Measurements from ENCODE around the gene TMEM240.
A peak's percentile ranks its signal among the peaks of the same experiment; 100 is the strongest.
"Not testable (repeated sequence)": the region's sequence is repeated elsewhere in the genome, so short reads cannot be mapped to it uniquely, and the experiment has no call there.

Gene TMEM240

GRCh38 chr1:1523226-1523625 lies 17.2 kb downstream of the TMEM240 start:
- DNase-seq, result not testable (repeated sequence)

- DNase-seq, result not testable (repeated sequence)
Observed at GRCh38 chr1:1522536-1522935, 17.9 kb downstream of the TMEM240 start.

- DNase-seq, result no peak
Observed at GRCh38 chr1:1521331-1521730, 19.1 kb downstream of the TMEM240 start.

- not testable (repeated sequence) for DNase-seq
Observed at GRCh38 chr1:1519805-1520505, 20.5 kb downstream of the TMEM240 start.

- DNase-seq, result not testable (repeated sequence)
Observed at GRCh38 chr1:1518621-1519007, 21.8 kb downstream of the TMEM240 start.

DNA sequence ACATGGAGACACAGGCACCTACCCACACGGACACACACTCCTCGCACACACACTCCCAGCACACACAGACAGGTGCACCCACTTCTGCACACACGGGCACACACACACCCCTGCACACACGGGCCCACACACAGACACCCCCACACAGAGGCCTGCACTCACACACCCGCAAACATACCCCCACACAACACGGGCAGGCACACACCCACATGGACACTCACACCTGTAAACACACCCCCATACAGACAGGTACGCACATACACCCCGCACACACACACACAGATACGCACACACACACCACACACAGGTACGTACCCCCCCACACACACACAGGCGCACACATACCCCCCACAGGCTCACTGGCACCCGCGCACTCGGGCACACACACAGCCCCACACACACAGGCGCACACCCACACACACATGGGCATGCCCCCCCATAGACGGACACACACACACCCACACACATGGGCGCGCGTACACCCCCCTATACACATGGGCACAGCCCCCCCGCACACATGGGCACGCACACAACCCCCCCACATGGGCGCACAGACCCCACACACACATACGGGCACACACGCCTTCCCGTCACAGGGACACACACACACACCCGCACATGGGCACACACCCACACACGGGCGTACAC lies 22.3 kb downstream of the TMEM240 start:
- DNase-seq, result no peak

GRCh38 chr1:1516923-1517322 lies 23.5 kb downstream of the TMEM240 start:
- not testable (repeated sequence) for DNase-seq

DNA sequence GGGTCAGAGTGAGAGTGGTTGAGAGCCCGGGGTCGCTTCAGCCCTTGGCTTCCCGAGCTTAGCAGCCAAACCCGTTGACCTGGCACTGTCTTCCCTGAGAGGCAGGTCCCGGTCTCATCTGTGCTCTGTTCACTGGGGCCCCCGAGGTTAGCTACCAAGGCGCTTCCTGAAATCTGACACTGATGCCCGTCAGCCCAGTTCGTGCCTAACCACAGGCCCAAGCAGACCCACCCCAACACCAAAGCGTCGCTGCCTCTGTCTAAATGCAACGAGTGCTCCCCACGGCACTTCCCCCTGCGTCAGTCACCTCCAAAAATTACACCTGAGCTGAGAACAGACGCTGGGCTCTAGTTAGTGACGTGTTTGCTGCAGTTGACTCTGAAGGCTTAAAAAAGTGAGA lies 26.0 kb downstream of the TMEM240 start:
- DNase-seq, result not testable (repeated sequence)

DNA sequence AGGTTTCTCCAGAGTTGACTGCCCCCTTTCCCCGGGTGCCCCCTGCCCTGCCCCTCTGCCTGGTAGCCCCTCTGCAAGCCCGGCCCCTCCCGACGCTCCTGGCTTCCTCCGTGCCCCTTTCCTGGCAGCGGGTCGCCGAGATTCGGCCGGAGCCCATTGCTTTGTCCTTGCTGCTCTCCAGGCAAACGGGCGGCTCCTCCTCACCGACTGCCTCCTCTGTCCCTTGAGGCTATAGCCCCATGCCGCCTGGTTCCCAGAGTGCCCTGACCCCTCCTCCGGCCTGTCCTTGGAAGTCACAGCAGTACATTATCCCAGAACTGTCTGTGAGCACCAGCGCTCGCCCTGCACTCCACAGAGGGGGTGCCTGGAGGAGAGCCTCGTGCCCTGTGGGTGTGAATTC lies 26.7 kb downstream of the TMEM240 start:
- DNase-seq, result not testable (repeated sequence)

- not testable (repeated sequence) for DNase-seq
Observed at GRCh38 chr1:1512425-1512824, 28.0 kb downstream of the TMEM240 start.

DNA sequence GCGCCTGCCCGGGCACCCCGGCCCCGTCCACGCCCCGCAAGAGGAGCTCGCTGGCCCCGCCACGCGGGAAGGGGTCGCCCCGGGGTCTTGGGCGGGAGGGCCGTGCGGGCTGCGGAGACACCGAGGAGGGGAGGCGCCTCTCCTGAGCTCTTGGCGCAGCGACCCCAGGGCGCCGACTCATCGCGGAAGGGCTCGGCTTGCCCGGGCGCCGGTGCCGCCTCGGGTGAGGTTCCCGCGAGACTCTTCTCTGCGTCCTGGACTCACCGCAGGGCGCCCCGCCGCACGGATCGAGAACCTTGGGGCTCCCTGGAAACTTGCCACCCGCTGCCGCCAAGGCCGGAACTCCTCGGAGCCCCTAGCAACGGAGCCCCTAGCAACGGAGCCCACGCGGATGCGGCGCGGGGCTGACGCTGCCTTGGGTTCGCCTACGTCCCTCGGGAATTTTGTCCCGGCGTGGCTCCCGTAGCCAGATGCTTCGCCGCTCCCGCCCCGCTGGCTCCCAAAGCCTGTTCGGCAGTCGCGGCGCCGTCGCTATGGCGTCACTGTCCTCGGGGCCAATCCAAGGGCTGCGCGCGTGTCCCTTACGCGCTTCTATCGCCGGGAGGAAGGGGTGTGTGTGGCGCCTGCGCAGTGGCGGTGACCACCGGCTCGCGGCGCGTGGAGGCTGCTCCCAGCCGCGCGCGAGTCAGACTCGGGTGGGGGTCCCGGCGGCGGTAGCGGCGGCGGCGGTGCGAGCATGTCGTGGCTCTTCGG lies 28.7 kb downstream of the TMEM240 start, which contains the start of gene ATAD3A:
Gene ATAD3A, plus strand, starts transcription at position 630 of the 753 bp plus-strand sequence. Its CDS starts 107 bp downstream, at position 737.
- DNase-seq, result peak; percentile 90 to 97

- no peak for DNase-seq
Observed at GRCh38 chr1:1510912-1511532, 29.4 kb downstream of the TMEM240 start.

DNA sequence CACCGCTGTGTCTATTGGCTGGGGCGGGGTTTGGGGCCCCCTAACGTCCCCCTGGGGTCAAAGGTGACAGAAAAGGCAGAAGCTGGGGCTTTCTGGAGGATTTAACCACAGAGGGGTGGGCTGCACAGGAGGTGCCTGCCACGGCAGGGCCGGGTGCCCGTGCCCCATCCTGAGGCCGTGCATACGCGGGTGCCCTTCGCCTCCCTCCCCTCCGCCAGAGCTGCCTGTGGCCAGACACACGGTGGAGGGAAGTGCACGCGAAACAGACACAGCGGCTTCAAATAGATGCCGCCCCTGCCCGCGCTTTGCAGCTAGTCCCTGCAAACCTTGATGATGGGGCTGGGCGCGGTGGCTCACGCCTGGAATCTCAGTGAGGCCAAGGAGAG lies 31.0 kb downstream of the TMEM240 start:
- not testable (repeated sequence) for DNase-seq

DNA sequence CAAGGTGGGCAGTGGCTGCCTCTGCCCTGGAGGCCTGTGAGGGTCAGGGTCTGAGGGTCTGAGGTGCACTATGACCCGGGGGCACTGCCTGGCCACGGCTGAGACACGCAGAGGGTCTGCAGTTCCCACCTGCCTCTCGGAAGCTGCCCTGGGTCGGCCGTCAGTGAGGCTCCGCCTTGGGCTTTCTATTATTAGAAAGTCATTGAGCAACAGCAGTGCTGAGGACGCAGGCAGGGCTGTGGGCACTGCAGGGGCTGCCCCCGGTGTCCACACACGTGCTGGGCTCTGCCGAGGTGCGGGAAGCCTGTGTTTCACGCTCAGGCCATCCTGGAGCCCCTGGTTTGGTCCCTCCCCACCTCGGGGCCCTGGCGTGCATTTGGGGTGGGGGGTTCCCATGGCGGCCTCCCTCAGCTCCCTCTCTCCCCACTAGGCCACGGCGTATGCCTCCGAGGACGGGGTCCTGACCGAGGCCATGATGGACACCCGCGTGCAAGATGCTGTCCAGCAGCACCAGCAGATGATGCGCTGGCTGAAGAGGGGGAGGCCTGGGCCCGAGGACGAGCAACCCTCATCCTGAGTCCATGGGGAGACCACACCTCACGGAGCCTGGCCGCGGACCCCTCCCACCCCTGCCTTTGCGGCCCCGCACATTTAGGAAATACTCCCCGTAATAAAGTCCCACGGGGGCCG lies 31.5 kb downstream of the TMEM240 start:
- DNase-seq, result not testable (repeated sequence)

- DNase-seq, result no peak
Observed at GRCh38 chr1:1507305-1507704, 33.1 kb downstream of the TMEM240 start.

DNA sequence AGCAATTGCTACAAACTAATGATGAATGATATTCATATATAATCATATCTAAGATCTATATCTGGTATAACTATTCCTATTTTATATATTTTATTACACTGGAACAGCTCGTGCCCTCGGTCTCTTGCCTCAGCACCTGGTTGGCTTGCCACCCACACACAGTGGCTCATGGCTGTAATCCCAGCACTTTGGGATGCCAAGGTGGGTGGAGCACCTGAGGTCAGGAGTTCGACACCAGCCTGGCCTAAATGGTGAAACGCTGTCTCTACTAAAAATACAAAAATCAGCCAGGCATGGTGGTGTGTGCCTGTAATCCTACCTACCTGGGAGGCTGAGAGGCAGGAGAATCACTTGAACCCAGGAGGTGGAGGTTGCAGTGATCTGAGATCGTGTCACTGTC lies 34.6 kb downstream of the TMEM240 start:
- not testable (repeated sequence) for DNase-seq

GRCh38 chr1:1505366-1505798 lies 35.0 kb downstream of the TMEM240 start:
- DNase-seq, result peak; percentile 30 to 40

- DNase-seq, result peak; percentile 33 to 42
Observed at GRCh38 chr1:1504777-1505365, 35.6 kb downstream of the TMEM240 start.

DNA sequence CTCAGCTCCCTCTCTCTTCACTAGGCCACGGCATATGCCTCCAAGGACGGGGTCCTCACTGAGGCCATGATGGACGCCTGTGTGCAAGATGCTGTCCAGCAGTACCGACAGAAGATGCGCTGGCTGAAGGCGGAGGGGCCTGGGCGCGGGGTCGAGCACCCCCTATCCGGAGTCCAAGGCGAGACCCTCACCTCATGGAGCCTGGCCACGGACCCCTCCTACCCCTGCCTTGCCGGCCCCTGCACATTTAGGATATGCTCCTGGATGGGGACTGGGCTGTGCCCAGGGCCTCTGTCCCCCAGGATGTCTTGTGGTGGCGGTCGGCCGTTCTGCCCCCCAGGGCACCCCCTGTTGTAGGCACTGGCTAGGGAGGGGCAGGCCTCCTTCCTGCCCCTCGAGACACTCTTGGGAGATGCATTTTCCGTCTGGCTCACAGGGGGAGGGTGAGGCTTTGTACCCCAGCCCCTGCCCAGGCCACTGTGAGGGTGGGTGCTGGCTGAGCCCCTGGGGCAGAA lies 44.9 kb downstream of the TMEM240 start:
- DNase-seq, result not testable (repeated sequence)

DNA sequence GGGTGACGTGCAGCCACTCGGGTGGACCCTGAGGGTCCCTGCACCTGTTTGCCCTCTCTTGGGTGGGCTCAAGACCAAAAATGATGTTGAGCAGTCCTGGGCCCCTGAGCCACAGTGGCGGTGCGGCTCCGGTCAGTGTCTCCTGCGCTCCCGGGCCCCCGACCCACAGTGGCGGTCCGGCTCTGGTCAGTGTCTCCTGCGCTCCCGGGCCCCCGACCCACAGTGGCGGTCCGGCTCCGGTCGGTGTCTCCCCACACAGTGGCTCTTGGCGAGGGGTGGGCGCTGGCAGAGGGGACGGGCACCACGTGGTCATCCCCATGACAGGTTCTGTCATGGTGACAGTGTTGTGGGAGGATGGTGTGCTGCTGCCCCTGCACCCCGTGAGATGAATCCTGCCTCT lies 46.1 kb downstream of the TMEM240 start:
- not testable (repeated sequence) for DNase-seq

- DNase-seq, result no peak
Observed at GRCh38 chr1:1491601-1492000, 48.8 kb downstream of the TMEM240 start.
